ENCODE measurements around the gene NPTX1. TPM values are rescaled to one million over a fixed set of nuclear protein-coding genes. Genes with fewer than 3 reads are reported as not detected.

The NPTX1 gene
- total RNA-seq, 1 donor from 2014 or later = 0.20 TPM

DNA sequence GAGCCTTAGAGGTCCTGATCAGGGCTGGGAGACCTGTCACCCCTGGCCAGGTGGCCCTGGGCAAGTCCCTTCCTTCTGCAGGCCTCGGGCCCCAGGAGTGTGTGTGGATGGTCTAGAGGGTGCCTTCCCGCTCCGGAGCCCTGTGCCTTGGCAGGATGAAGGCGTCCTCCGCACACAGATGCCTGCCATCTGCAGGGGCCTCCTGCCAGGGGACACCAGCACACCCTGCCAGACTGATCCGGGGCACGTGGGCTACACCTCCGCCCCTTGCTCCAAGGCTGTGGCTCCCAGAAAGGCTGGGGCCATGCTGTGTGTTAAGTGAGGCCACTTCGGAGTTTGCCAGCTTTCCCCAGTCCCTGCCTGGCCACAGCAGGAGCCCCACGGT, 30.7 kb downstream of the NPTX1 start:
- Mint-ChIP-seq H3K9me3 (no peaks in the 10 kb centered on the region), H3K4me3 (no peak overlapping the region), H3K27me3 (peaks cover 12% of the 10 kb centered on the region), H3K36me3 (ENCODE audit: low read depth) (no peaks in the 10 kb centered on the region), H3K4me1 (no peaks in the 10 kb centered on the region), H3K27ac (no peak overlapping the region)
- TF ChIP-seq, protein P1, sequence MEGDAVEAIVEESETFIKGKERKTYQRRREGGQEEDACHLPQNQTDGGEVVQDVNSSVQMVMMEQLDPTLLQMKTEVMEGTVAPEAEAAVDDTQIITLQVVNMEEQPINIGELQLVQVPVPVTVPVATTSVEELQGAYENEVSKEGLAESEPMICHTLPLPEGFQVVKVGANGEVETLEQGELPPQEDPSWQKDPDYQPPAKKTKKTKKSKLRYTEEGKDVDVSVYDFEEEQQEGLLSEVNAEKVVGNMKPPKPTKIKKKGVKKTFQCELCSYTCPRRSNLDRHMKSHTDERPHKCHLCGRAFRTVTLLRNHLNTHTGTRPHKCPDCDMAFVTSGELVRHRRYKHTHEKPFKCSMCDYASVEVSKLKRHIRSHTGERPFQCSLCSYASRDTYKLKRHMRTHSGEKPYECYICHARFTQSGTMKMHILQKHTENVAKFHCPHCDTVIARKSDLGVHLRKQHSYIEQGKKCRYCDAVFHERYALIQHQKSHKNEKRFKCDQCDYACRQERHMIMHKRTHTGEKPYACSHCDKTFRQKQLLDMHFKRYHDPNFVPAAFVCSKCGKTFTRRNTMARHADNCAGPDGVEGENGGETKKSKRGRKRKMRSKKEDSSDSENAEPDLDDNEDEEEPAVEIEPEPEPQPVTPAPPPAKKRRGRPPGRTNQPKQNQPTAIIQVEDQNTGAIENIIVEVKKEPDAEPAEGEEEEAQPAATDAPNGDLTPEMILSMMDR (IDR thresholded peaks at IDR 0.05) = no peak
- intact Hi-C loops (cut with micrococcal nuclease) = no loop called here
- ChIA-PET CTCF (no interaction called here), POLR2A (no interaction called here)
- ATAC-seq (ENCODE audit: low read depth) = no peak
- no peak for DNase-seq

DNA sequence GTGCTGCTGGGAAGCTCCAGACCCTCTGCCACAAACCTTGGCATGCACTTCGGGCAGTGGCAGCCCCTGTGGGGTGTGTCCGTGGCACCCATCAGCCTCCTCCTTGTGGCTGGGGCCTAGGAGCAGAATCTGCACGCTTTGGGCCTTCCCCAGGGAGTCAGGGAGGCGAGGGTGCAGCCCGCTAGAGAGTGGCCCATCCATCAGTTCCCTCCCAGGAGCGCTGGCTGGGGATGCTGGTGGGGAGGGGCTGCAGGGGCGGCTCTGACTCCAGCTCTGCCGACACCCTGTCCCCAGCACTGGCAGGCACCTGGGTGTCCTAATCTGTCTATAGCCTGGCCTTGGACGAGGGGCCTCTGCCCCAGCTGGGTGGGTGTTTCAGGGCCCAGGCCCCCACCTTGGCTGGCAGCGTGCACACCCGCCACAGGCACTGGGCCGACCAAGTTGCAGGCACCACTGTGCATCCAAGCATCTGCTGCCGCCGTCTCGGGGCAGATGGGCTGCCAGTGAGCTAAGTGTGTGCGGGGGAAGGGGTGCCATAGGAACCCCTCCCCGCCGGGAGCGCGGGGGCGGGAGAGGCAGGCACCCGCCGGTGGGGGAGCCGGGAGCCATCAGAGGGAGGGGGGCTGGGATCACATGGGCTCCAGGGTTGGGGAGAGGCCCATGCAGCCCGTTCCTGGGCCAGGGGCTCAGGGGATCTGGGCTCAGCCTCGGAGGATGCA, 31.2 kb downstream of the NPTX1 start:
- peaks cover 16% of the 10 kb centered on the region for H3K27me3 Mint-ChIP-seq
- H3K36me3 Mint-ChIP-seq (ENCODE audit: low read depth) = no peaks in the 10 kb centered on the region
- ChIA-PET POLR2A (no interaction called here), CTCF (no interaction called here)
- H3K4me1 Mint-ChIP-seq = no peaks in the 10 kb centered on the region
- no peaks in the 10 kb centered on the region for H3K9me3 Mint-ChIP-seq
- ATAC-seq (ENCODE audit: low read depth) (no peak), DNase-seq (no peak)
- intact Hi-C loops (cut with micrococcal nuclease) = no loop called here
- H3K27ac Mint-ChIP-seq = no peak overlapping the region
- TF ChIP-seq, protein P1 (IDR thresholded peaks at IDR 0.05) = no peak
- H3K4me3 Mint-ChIP-seq = no peak overlapping the region

DNA sequence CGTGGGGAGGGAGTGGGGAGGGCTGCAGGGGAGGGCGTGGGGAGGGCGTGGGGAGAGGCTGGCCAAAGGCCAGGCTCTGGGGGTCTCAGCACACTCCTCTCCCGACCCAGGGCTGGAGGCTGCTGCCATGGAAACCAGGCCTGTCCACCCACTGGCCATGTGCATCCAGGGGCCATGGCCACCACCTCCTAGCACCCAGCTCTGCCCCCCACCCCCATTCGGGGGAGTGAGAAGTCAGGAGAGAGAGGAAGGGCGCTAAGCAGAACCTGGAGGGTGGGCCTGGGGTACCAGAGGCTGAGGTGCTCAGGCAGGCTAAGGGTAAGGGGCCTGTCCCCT, 31.8 kb downstream of the NPTX1 start:
- H3K27ac Mint-ChIP-seq = no peak overlapping the region
- no peak overlapping the region for H3K4me3 Mint-ChIP-seq
- DNase-seq (no peak), ATAC-seq (ENCODE audit: low read depth) (no peak)
- no peaks in the 10 kb centered on the region for H3K36me3 Mint-ChIP-seq (ENCODE audit: low read depth)
- TF ChIP-seq, protein P1 (IDR thresholded peaks at IDR 0.05) = no peak
- H3K27me3 Mint-ChIP-seq = peaks cover 16% of the 10 kb centered on the region
- H3K9me3 Mint-ChIP-seq = no peaks in the 10 kb centered on the region
- intact Hi-C loops (cut with micrococcal nuclease) = no loop called here
- H3K4me1 Mint-ChIP-seq = no peaks in the 10 kb centered on the region
- ChIA-PET CTCF (no interaction called here), POLR2A (no interaction called here)

DNA sequence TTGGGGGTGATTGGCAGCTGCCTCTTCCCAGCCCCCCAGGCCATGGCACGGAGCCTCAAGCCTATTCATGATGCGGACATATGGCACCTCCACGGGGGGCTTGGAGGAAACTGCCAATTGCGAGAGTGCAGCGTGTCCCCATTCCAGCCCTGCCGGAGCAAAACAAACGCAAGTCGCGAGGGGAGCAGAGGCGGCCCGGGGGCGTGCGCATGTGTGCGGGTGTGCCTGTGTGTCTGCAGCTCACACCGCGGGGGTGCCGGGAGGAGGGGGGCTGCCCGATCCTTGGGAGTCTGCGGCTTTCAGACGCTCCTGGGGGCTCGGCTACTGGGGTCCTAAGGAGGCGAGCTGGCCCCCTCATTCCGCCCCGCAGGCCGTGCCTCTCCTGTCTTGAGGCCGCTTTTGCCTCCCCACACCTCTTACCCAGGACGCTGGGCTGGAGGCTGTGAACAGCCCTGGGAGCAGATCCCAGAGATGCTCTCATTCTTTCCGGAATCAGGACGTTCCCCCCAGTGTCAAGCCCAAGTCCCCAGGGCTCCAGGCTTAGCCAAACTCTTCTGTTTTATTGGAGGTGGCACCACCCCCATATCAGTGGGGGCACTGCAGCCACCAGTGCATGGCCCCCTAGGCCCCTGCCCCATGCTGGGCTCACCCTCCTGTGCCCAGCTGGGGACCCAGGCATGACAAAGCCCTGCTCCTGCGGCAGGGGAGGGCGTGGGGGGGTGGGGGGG, 32.3 kb downstream of the NPTX1 start:
- POLR2A ChIA-PET = no interaction called here
- Mint-ChIP-seq H3K36me3 (ENCODE audit: low read depth) (no peaks in the 10 kb centered on the region), H3K9me3 (no peaks in the 10 kb centered on the region), H3K4me3 (no peak overlapping the region), H3K4me1 (no peaks in the 10 kb centered on the region), H3K27ac (no peak overlapping the region), H3K27me3 (peaks cover 16% of the 10 kb centered on the region)
- CTCF ChIA-PET = no interaction called here
- intact Hi-C loops (cut with micrococcal nuclease) = no loop called here
- TF ChIP-seq, protein P1 (IDR thresholded peaks at IDR 0.05) = no peak
- DNase-seq (no peak), ATAC-seq (ENCODE audit: low read depth) (no peak)

DNA sequence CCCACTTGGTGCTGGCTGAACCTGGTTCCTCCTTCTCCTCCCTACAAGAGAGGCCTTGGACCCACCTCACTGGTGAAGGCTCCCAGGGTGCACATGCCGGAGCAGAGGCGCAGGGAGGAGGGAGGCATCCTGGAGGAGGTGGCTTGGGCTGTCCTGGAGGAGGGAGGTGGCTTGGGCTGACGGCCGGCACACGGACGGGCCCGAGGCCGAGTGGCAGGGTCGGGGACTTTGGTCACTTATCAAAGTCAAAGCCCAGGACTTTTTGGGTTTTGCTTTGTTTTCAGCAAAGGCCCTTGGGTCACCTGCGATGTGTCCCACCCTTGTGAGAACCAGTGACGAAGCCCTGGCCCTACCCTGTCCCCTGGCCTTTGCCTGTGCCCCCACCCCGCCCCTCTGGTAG, 32.9 kb downstream of the NPTX1 start:
- CTCF ChIA-PET = no interaction called here
- intact Hi-C loops (cut with micrococcal nuclease) = no loop called here
- H3K4me1 Mint-ChIP-seq = no peaks in the 10 kb centered on the region
- POLR2A ChIA-PET = interaction anchor here (1.7 kb wide), 1 partner anchor 11 kb away, joined by 6 read pairs; no protein-coding TSS in a partner anchor
- no peak overlapping the region for H3K27ac Mint-ChIP-seq
- peaks cover 16% of the 10 kb centered on the region for H3K27me3 Mint-ChIP-seq
- H3K36me3 Mint-ChIP-seq (ENCODE audit: low read depth) = no peaks in the 10 kb centered on the region
- DNase-seq = no peak
- H3K4me3 Mint-ChIP-seq = no peak overlapping the region
- H3K9me3 Mint-ChIP-seq = no peaks in the 10 kb centered on the region
- TF ChIP-seq, protein P1 (IDR thresholded peaks at IDR 0.05) = no peak
- no peak for ATAC-seq (ENCODE audit: low read depth)
